Measurements from ENCODE around the gene HOXC10. TPM values are rescaled to one million over a fixed set of nuclear protein-coding genes. Genes with fewer than 3 reads are reported as not detected.

HOXC10 gene
- total RNA-seq, 1 experiment from 2014 or later, result 6.9 TPM

DNA sequence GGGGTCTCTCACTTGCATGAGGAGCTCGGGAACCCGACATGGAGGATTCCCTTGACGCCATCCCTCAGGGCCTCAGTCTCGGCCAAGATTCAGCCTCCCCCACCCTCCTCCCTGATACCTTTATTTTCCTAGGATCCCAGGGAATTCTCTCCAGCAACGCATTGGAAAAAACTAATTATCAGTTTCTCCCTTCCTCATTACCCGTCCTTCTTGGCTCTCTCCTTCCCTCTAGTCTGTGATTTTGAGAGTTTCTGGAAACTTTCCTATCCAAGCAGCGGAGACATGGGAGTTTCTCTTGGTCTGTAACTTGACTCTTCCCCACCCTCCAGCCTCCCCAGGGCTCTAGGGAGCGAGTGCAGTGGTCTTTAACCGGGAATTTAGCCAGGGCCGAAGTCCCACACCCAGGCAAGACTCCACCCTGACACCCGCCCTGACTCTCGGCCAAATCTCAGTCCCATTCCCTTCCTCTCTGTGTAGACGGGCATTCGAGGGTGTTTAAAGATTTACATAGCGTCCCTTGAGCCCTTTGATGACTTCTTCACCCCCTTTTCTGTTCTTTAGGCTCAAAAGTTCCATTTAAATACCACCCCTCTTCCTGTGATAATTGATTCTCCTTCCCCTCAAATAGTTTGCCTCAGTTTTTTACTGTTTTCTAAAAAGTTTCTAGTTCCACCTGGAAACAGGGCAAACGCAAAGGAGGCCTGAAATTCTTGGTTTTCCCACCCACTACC, 54.6 kb downstream of the HOXC10 start:
- DNase-seq (ENCODE audit: low read depth), result no peak

Other genes starting within 250 kb of the HOXC10 start
- not detected in 2 replicates for gene CISTR, start 233.2 kb upstream of the HOXC10 start, total RNA-seq (2014; rRNA removed)
- gene HOXC13, start 46.3 kb upstream of the HOXC10 start, total RNA-seq (2014; rRNA removed), result 9.1 and 9.4 TPM in 2 replicates
- 0.34 and 0.38 TPM in 2 replicates for gene HOXC12, start 30.2 kb upstream of the HOXC10 start, total RNA-seq (2014; rRNA removed)
- 3.2 and 3.4 TPM in 2 replicates for gene HOXC11, start 12.0 kb upstream of the HOXC10 start, total RNA-seq (2014; rRNA removed)
- 3.3 and 7.0 TPM in 2 replicates for gene HOTAIR, start 10.2 kb upstream of the HOXC10 start, total RNA-seq (2014; rRNA removed)
- 7.8 and 8.8 TPM in 2 replicates for gene HOXC9, start 15.0 kb downstream of the HOXC10 start, total RNA-seq (2014; rRNA removed)
- gene HOXC8, start 23.8 kb downstream of the HOXC10 start, total RNA-seq (2014; rRNA removed), result 8.7 and 10.0 TPM in 2 replicates
- gene HOXC6, start 43.3 kb downstream of the HOXC10 start, total RNA-seq (2014; rRNA removed), result 5.3 and 5.6 TPM in 2 replicates
- 1.8 and 2.9 TPM in 2 replicates for gene HOXC5, start 47.9 kb downstream of the HOXC10 start, total RNA-seq (2014; rRNA removed)
- gene HOXC4, start 68.7 kb downstream of the HOXC10 start, total RNA-seq (2014; rRNA removed), result 2.9 and 4.2 TPM in 2 replicates
- 57.6 and 69.9 TPM in 2 replicates for gene SMUG1, start 203.8 kb downstream of the HOXC10 start, total RNA-seq (2014; rRNA removed)

All from LHCN-M2 (cell line).